ENCODE measurements around the gene LAS1L. TPM values are rescaled to one million over a fixed set of nuclear protein-coding genes. Genes with fewer than 3 reads are reported as not detected.
A peak's percentile ranks its signal among the peaks of the same experiment; 100 is the strongest.

The LAS1L gene
- 10 to 100 TPM; 16.3 to 27.2 (median 21.0) TPM for total RNA-seq

DNA sequence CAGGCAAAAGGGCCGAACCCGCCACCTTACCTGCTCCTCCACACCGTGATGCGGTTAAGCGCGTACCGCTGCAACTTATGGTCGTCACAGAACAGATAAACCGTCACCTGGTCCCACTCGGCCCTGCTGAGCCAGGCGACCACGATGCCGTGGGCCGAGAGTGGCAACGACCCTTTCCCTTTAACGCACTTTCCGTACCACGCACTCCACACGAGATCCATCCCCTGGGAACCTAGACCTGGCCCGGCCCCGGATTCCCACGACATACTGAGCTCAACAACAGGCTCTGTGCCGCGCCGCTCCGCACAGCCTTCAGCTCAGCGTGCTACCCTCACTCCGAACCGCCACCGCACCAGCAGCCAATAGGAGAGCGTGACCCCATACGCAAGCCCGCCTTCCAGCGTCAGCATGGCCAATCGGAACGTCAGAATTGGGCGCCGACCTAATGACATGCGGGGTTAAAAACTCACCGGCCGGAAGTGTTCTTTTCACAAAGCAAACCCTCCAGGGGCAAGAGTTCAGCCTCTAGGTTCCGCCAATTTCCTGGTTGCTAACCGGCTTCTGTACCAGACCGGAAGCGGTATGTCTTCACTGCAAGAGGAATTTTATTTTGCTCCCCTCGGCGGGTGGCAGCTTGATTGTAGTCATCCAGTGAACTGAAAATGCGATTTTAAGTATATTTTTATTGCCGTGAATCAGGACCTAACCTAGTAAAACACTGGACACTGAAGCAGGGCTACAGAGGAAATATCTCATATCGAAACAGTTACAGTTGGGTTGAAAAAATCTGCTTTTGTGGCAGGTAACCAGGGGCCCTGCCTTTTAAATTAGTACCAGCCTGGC lies at the start of gene LAS1L:
TSS of gene LAS1L (minus strand) at position 338 of the 843 bp plus-strand sequence. CDS start at position 266, 72 bp downstream.
- intact Hi-C loops (cut with DNase I; ENCODE audit: low total_unique reads): no loop called here
- peak within 1 kb of the TSS; percentile 52 for H3K4me3 ChIP-seq (ENCODE audit: low read depth, poor library complexity, severe bottlenecking)
- TF ChIP-seq CTCF (IDR thresholded peaks at IDR 0.05) (no peak), POLR2A (IDR thresholded peaks at IDR 0.05) (no peak)
- peak; percentile 91 to 97 for DNase-seq (ENCODE audit: low spot score in 2 of 2)
- 1 to 50% methylated on average over 26 to 50 of the region's 50 CpGs for WGBS, 2 donors

GRCh38 chrX:65582450-65583082 lies 48.0 kb upstream of the LAS1L start:
- TF ChIP-seq CTCF (IDR thresholded peaks at IDR 0.05) (no peak), POLR2A (IDR thresholded peaks at IDR 0.05) (no peak)
- WGBS, 2 donors: 76 to 80% methylated on average over 4 of the region's 4 CpGs
- DNase-seq (ENCODE audit: low spot score in 2 of 2): peak in 1 of 2 donors; percentile 69
- no peak overlapping the region for H3K4me3 ChIP-seq (ENCODE audit: low read depth, poor library complexity, severe bottlenecking)
- intact Hi-C loops (cut with DNase I; ENCODE audit: low total_unique reads): loop anchor here (10.0 kb wide), 1 partner anchor 142 kb away; no protein-coding TSS in a partner anchor

GRCh38 chrX:65581661-65582339 lies 47.2 kb upstream of the LAS1L start:
- TF ChIP-seq CTCF (IDR thresholded peaks at IDR 0.05) (no peak), POLR2A (IDR thresholded peaks at IDR 0.05) (no peak)
- H3K4me3 ChIP-seq (ENCODE audit: low read depth, poor library complexity, severe bottlenecking): no peak overlapping the region
- peak; percentile 43 to 86 for DNase-seq (ENCODE audit: low spot score in 2 of 2)
- WGBS, 2 donors: 13 to 16% methylated on average over 12 of the region's 12 CpGs
- intact Hi-C loops (cut with DNase I; ENCODE audit: low total_unique reads): loop anchor here (10.0 kb wide), 1 partner anchor 143 kb away; no protein-coding TSS in a partner anchor

- DNase-seq (ENCODE audit: low spot score in 2 of 2): peak in 1 of 2 donors; percentile 0
- H3K4me3 ChIP-seq (ENCODE audit: low read depth, poor library complexity, severe bottlenecking): no peak overlapping the region
- intact Hi-C loops (cut with DNase I; ENCODE audit: low total_unique reads): no loop called here
- TF ChIP-seq POLR2A (IDR thresholded peaks at IDR 0.05) (no peak), CTCF (IDR thresholded peaks at IDR 0.05) (no peak)
These were observed 43.8 kb upstream of the LAS1L start for GRCh38 chrX:65578346-65578745.

- no peak for DNase-seq (ENCODE audit: low spot score in 2 of 2)
- no peak overlapping the region for H3K4me3 ChIP-seq (ENCODE audit: low read depth, poor library complexity, severe bottlenecking)
- intact Hi-C loops (cut with DNase I; ENCODE audit: low total_unique reads): no loop called here
- TF ChIP-seq POLR2A (IDR thresholded peaks at IDR 0.05) (no peak), CTCF (IDR thresholded peaks at IDR 0.05) (no peak)
These were observed 41.6 kb upstream of the LAS1L start for GRCh38 chrX:65576160-65576559.

Measured in lower leg skin (tissue), 4 donors.